Measurements from ENCODE around the gene TUBGCP4. TPM values are rescaled to one million over a fixed set of nuclear protein-coding genes. Genes with fewer than 3 reads are reported as not detected.

The TUBGCP4 gene
- total and polyA plus RNA-seq, 2 of the 4 experiments (the other 2 are of a cell fraction) = 7.9 to 12.7 TPM

GRCh38 chr15:43440721-43441281, 69.9 kb downstream of the TUBGCP4 start:
- peak overlapping the region; percentile 83; the same call in 1 of the 2 replicates for H2AK5ac ChIP-seq (ENCODE audit: low read depth, low read length)
- no peak overlapping the region for H2BK20ac ChIP-seq (ENCODE audit: low read depth, low read length)
- peak overlapping the region; percentile 14; the same call in 1 of the 2 replicates for H3K18ac ChIP-seq (ENCODE audit: low read depth, low read length)
- H3K14ac ChIP-seq (replicated peaks; ENCODE audit: low read depth, low read length) = no peak overlapping the region
- peak overlapping the region in 1 of 2 experiments; percentile 23; a peak in 1 of 4 replicates for H4K8ac ChIP-seq (ENCODE audit: low read depth in 2 of 2, low read length in 2 of 2)
- no peak overlapping the region; the same call in 1 of the 2 replicates for H3K9ac ChIP-seq (ENCODE audit: low read depth, low read length)
- no peak overlapping the region for H3K4me3 ChIP-seq (ENCODE audit: insufficient read depth, low read depth, low read length)
- no peak overlapping the region for H2BK15ac ChIP-seq (ENCODE audit: low read depth, low read length)
- no peak overlapping the region for H2AK9ac ChIP-seq (replicated peaks; ENCODE audit: low read depth, low read length, poor library complexity)
- ChIA-PET POLR2A (ENCODE audit: unreplicated experiment) (interaction anchor here (1.1 kb wide), 1 partner anchor 12 kb away, joined by 3 read pairs; no protein-coding TSS in a partner anchor), CTCF (interaction anchor here (0.6 to 2.0 kb wide), 7 partner anchors 10 to 75 kb away, joined by 3 to 10 read pairs (median 5); no protein-coding TSS in a partner anchor)
- TF ChIP-seq, protein P1, sequence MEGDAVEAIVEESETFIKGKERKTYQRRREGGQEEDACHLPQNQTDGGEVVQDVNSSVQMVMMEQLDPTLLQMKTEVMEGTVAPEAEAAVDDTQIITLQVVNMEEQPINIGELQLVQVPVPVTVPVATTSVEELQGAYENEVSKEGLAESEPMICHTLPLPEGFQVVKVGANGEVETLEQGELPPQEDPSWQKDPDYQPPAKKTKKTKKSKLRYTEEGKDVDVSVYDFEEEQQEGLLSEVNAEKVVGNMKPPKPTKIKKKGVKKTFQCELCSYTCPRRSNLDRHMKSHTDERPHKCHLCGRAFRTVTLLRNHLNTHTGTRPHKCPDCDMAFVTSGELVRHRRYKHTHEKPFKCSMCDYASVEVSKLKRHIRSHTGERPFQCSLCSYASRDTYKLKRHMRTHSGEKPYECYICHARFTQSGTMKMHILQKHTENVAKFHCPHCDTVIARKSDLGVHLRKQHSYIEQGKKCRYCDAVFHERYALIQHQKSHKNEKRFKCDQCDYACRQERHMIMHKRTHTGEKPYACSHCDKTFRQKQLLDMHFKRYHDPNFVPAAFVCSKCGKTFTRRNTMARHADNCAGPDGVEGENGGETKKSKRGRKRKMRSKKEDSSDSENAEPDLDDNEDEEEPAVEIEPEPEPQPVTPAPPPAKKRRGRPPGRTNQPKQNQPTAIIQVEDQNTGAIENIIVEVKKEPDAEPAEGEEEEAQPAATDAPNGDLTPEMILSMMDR (conservative IDR thresholded peaks at IDR 0.05; ENCODE audit: low read depth, low read length) = peak; percentile 84
- TF ChIP-seq MAFK (IDR thresholded peaks at IDR 0.05; ENCODE audit: low read depth, low read length) = peak; percentile 85
- peak; percentile 89 for TF ChIP-seq RAD21 (IDR thresholded peaks at IDR 0.05; ENCODE audit: low read length)
- peak; percentile 96 for TF ChIP-seq CEBPB (IDR thresholded peaks at IDR 0.05; ENCODE audit: low read depth, low read length)
- TF ChIP-seq RFX5 (IDR thresholded peaks at IDR 0.05; ENCODE audit: low read depth, low read length) = no peak
- TF ChIP-seq FOS (IDR thresholded peaks at IDR 0.05; ENCODE audit: low read depth, low read length) = peak; percentile 96
- no peak for TF ChIP-seq MAZ (IDR thresholded peaks at IDR 0.05; ENCODE audit: borderline replicate concordance, low read depth, low read length)
- TF ChIP-seq USF2 (IDR thresholded peaks at IDR 0.05; ENCODE audit: low read depth, low read length) = no peak
- TF ChIP-seq SMC3 (IDR thresholded peaks at IDR 0.05; ENCODE audit: low read depth, low read length) = peak; percentile 91
- no peak for TF ChIP-seq CHD1 (IDR thresholded peaks at IDR 0.05; ENCODE audit: low read depth, low read length)
- peak; percentile 98 for TF ChIP-seq NFE2L2 (IDR thresholded peaks at IDR 0.05; ENCODE audit: low read depth, low read length)
- peak; percentile 44; the same call in 1 of the 2 replicates for TF ChIP-seq BHLHE40 (IDR thresholded peaks at IDR 0.05; ENCODE audit: low read depth, low read length)
- H3K4me2 ChIP-seq (ENCODE audit: low read depth, low read length) = no peak overlapping the region; the same call in 1 of the 2 replicates
- H2BK120ac ChIP-seq (ENCODE audit: low read depth, low read length) = no peak overlapping the region; the same call in 1 of the 2 replicates
- no peaks in the 10 kb centered on the region for H3K9me3 ChIP-seq (ENCODE audit: control insufficient read depth, insufficient read depth, low read length)
- H4K91ac ChIP-seq (ENCODE audit: insufficient read depth, low read depth, low read length) = no peak overlapping the region
- WGBS, 2 experiments (ENCODE audit: extremely low coverage in 2 of 2, insufficient read length in 1 of 2) = no CpG with 5 or more reads among the region's 4 CpGs
- no peaks in the 10 kb centered on the region; the same call in 1 of the 2 replicates for H4K20me1 ChIP-seq (ENCODE audit: insufficient read depth, low read length)
- 0 out of 2 replicates have a peak overlapping the region, but pooled peaks have one; percentile 8 for H4K5ac ChIP-seq (ENCODE audit: low read depth, low read length)
- in situ Hi-C loops (cut with MboI; ENCODE audit: low sequenced_read_pairs) = no loop called here
- H3K27me3 ChIP-seq (ENCODE audit: control insufficient read depth, insufficient read depth, low read length) = no peaks in the 10 kb centered on the region
- H3K4ac ChIP-seq (ENCODE audit: low read depth, low read length) = peak overlapping the region; percentile 30
- H3K36me3 ChIP-seq (ENCODE audit: control insufficient read depth, insufficient read depth, low read length) = peaks cover 32% of the 10 kb centered on the region
- peak overlapping the region; percentile 83 for H2BK5ac ChIP-seq (ENCODE audit: low read depth, low read length, poor library complexity, severe bottlenecking)
- no peak overlapping the region for H3K56ac ChIP-seq (ENCODE audit: extremely low read depth, insufficient read depth, low read length)
- DNase-seq = peak; percentile 99
- peak; percentile 96 for ATAC-seq (ENCODE audit: low read depth)
- peak overlapping the region; percentile 83; the same call in 1 of the 2 replicates for H3K27ac ChIP-seq (ENCODE audit: insufficient read depth, low read length)
- H3K4me1 ChIP-seq (ENCODE audit: control insufficient read depth, insufficient read depth, low read length) = peaks cover 4% of the 10 kb centered on the region
- H3K9me1 ChIP-seq (ENCODE audit: insufficient read depth, low read length) = no peaks in the 10 kb centered on the region
- dilution Hi-C loops (cut with HindIII; ENCODE audit: low sequenced_read_pairs, unreplicated experiment) = no loop called here
- no peak overlapping the region for H3K23ac ChIP-seq (ENCODE audit: low read depth, low read length)
- peaks cover 0 to 5% of the 10 kb centered on the region in 2 experiments; a peak in 2 of 4 replicates for H3K79me1 ChIP-seq (ENCODE audit: low read depth in 1 of 2, low read length in 2 of 2)
- no TSS peak for BruUV-seq (replicated peaks)
- no peak overlapping the region for H2AFZ ChIP-seq (replicated peaks; ENCODE audit: low read length, poor library complexity)
- intact Hi-C loops (cut with micrococcal nuclease) = loop anchor here (1.0 to 10.0 kb wide), 3 partner anchors 70 to 324 kb away; no protein-coding TSS in a partner anchor
